Measurements from ENCODE around the gene MAP4K3.

DNA sequence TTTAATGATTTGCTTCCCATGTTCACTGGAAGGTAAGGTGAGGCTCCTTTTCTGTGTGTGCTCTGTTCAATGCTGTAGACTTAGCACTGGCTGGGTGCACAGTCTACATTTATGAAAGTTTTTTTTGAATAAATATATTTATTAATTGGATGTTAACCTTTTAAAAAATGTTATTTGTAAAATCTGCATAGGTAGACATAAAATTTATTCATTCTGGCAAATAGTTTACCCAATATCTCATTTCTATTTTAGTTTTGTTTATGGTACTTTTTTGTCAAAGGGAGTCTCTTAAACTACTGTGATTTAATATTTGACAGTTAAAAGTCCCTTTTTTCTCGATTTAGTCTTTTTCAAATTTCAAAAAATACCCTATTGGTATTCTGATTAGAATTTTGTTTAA, 213.2 kb downstream of the MAP4K3 start:
- TF ChIP-seq, protein P1, sequence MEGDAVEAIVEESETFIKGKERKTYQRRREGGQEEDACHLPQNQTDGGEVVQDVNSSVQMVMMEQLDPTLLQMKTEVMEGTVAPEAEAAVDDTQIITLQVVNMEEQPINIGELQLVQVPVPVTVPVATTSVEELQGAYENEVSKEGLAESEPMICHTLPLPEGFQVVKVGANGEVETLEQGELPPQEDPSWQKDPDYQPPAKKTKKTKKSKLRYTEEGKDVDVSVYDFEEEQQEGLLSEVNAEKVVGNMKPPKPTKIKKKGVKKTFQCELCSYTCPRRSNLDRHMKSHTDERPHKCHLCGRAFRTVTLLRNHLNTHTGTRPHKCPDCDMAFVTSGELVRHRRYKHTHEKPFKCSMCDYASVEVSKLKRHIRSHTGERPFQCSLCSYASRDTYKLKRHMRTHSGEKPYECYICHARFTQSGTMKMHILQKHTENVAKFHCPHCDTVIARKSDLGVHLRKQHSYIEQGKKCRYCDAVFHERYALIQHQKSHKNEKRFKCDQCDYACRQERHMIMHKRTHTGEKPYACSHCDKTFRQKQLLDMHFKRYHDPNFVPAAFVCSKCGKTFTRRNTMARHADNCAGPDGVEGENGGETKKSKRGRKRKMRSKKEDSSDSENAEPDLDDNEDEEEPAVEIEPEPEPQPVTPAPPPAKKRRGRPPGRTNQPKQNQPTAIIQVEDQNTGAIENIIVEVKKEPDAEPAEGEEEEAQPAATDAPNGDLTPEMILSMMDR (IDR thresholded peaks at IDR 0.05) = no peak
- TF ChIP-seq EZH2 (IDR thresholded peaks at IDR 0.05; ENCODE audit: borderline replicate concordance, insufficient read depth, low read depth, low read length, poor library complexity, severe bottlenecking) = no peak

Data from B cell (primary cell).